HG02885 (cell line): ENCODE data around the gene FEZF2.

ENCODE experiments used
- ATAC-seq: cut with Tn5 transposase; IDR thresholded peaks from one replicate; pipeline ENCODE4 v1.9.1; 2021; ENCODE audit warnings: mild to moderate bottlenecking; ENCODE audit not compliant: unreplicated experiment, poor library complexity

Gene FEZF2

DNA sequence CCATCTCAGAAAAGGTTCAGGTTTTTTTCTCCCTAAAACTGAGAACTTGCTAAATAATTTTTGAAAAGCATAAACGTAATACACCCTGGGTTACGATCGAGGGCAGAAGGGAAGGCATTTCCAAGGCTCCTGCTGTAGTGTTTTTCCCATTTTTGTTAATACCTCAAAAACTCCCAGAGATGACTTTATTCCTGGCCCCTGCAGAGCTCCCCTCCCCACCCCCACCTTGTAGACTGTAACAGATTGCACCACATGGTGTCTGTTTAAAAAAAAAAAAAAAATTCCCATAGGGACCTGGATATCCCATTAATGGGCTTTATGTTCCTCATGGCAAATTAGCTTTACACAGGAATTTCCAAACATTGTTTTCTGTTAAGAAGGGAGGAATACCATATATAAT is 38.2 kb downstream of the FEZF2 start:
- no peak for ATAC-seq

DNA sequence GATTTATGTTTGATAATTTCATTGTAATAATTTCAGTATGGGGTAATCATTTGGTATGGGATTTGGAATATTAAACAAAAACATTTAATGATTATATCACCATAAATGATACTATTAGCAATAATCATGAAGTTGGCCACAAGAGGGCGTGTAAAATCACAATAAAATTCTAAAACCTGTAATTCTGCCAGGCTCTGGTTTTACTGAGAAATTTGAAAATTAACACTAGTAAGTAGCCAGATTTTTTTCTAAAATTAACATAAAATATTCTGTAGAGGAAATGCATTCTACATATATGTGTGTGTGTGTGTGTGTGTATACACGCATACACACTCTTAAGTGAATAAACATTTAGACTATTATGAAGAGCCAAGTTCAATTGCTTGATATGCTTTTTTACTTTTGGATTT is 40.5 kb downstream of the FEZF2 start:
- ATAC-seq: no peak

DNA sequence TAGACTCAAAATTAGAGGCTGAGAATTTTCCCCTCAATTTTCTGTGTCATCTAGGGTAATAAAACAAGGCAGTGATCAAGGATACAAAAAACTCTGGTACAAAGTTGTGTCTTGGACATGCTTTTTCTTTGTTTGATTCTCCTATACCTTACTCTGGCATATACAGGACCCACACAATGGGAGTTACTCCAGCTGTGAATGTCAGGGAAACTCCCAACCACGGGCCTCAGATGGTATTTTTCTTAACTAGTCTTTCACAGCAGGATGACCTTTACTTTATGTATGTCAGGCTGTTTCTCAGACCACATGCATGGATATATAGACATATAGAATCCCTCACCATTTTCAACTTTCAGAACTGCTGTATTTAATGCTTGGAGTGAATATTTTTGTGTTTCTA is 41.3 kb downstream of the FEZF2 start:
- ATAC-seq: no peak

- ATAC-seq: no peak
Measured at GRCh38 chr3:62329971-62330370, 43.4 kb downstream of the FEZF2 start.

DNA sequence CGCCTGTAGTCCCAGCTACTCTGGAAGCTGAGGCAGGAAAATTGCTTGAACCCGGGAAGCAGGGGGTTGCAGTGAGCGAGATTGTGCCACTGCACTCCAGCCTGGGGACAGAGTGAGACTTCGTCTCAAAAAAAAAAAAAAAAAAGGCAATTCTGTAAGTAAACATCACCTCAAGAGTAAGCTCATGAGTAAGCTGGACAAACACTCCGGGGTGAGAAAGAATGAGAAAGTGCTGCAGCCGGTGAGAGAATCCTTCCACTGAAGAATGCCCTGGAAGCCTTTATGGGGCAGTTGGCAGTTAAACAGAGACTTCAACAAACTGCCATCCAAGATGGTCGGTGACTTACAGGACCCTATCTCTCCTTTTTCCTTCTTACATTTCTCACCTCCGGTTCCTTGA is 47.5 kb downstream of the FEZF2 start:
- ATAC-seq: no peak

- no peak for ATAC-seq
Measured at GRCh38 chr3:62323241-62323640, 50.1 kb downstream of the FEZF2 start.
